WI38 (cell line): ENCODE measurements around the gene BCKDHA.

Experiments used
- H3K4me3 ChIP-seq: 2 replicates; pipeline ENCODE4 v1.5.1; 2011; ENCODE audit warnings: low read depth, mild to moderate bottlenecking, control low read depth, low read length
- TF ChIP-seq, protein P1 (sequence below): IDR thresholded peaks from 2 replicates; pipeline ENCODE4 v1.5.1; 2012; ENCODE audit warnings: low read depth, mild to moderate bottlenecking, control low read depth, low read length

BCKDHA gene

GRCh38 chr19:41421973-41422372 lies 24.4 kb downstream of the BCKDHA start:
- H3K4me3 ChIP-seq = no peak overlapping the region

DNA sequence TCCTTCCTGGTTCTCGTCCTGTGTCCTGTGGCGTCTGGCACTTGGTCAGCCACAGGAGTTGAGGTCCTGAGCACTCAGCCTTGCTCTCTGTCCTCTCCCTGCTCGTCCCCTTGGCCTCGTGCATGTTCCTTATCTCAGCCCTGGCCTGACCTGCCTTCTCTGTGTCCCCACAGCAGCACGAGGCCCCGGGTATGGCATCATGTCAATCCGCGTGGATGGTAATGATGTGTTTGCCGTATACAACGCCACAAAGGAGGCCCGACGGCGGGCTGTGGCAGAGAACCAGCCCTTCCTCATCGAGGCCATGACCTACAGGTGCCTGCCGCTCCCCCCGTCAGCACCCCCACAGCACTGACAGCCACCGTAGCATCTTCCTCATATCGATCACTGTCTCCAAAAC lies 24.8 kb downstream of the BCKDHA start:
- TF ChIP-seq, protein P1, sequence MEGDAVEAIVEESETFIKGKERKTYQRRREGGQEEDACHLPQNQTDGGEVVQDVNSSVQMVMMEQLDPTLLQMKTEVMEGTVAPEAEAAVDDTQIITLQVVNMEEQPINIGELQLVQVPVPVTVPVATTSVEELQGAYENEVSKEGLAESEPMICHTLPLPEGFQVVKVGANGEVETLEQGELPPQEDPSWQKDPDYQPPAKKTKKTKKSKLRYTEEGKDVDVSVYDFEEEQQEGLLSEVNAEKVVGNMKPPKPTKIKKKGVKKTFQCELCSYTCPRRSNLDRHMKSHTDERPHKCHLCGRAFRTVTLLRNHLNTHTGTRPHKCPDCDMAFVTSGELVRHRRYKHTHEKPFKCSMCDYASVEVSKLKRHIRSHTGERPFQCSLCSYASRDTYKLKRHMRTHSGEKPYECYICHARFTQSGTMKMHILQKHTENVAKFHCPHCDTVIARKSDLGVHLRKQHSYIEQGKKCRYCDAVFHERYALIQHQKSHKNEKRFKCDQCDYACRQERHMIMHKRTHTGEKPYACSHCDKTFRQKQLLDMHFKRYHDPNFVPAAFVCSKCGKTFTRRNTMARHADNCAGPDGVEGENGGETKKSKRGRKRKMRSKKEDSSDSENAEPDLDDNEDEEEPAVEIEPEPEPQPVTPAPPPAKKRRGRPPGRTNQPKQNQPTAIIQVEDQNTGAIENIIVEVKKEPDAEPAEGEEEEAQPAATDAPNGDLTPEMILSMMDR = no peak
- H3K4me3 ChIP-seq = no peak overlapping the region

More at GRCh38 chr19:41421973-41422372, 24.4 kb downstream of the BCKDHA start:
- TF ChIP-seq, protein P1 = no peak

GRCh38 chr19:41422955-41423354 lies 25.3 kb downstream of the BCKDHA start:
- TF ChIP-seq, protein P1 = no peak
- no peak overlapping the region for H3K4me3 ChIP-seq

GRCh38 chr19:41424335-41425173 lies 26.9 kb downstream of the BCKDHA start:
- TF ChIP-seq, protein P1 = no peak
- H3K4me3 ChIP-seq = no peak overlapping the region

- TF ChIP-seq, protein P1 = no peak
- H3K4me3 ChIP-seq = no peak overlapping the region
These were observed 27.8 kb downstream of the BCKDHA start for GRCh38 chr19:41425174-41426115.

GRCh38 chr19:41426116-41426841 lies 28.7 kb downstream of the BCKDHA start:
- H3K4me3 ChIP-seq = no peak overlapping the region
- TF ChIP-seq, protein P1 = no peak
